PFSK-1 (cell line): Measurements from ENCODE around the gene INVS. TPM values are rescaled to one million over a fixed set of nuclear protein-coding genes. Genes with fewer than 3 reads are reported as not detected.

Source experiments
- FOXP2 ChIP-seq: optimal IDR thresholded peaks from 2 replicates; pipeline ENCODE3; 2011; ENCODE audit warnings: borderline replicate concordance, control low read depth, inconsistent platforms; ENCODE audit not compliant: insufficient read depth; ENCODE audit errors: extremely low read length, extremely low read depth
- POLR2AphosphoS5 ChIP-seq: IDR thresholded peaks from 2 replicates; pipeline ENCODE4 v1.6.1; 2012; ENCODE audit warnings: low read depth, mild to moderate bottlenecking, control low read depth, low read length, moderate library complexity
- REST ChIP-seq, 2 experiments: IDR thresholded peaks; 2 replicates each; pipeline versions ENCODE4 v1.6.1 to v1.8.0; 2011 to 2012; ENCODE audit warnings: low read depth in 2 of 2, low read length in 2 of 2, control low read depth in 1 of 2, inconsistent platforms in 1 of 2, mild to moderate bottlenecking in 1 of 2, moderate library complexity in 1 of 2; ENCODE audit not compliant: insufficient read depth in 1 of 2
- SIN3A ChIP-seq: IDR thresholded peaks from 2 replicates; pipeline ENCODE4 v1.6.1; 2012; ENCODE audit warnings: mild to moderate bottlenecking, low read length, moderate library complexity, borderline replicate concordance; ENCODE audit not compliant: insufficient read depth
- TAF1 ChIP-seq: IDR thresholded peaks from 2 replicates; pipeline ENCODE4 v1.6.1; 2012; ENCODE audit warnings: low read length, control low read depth, borderline replicate concordance; ENCODE audit not compliant: insufficient read depth
- polyA plus RNA-seq: library from polyadenylated mRNA; unstranded; fragments of >200 nt; gene quantifications from one replicate; pipeline ENCODE4 v1.2.1, GENCODE V29; 2012; ENCODE audit warnings: low read depth, missing spikeins; ENCODE audit not compliant: insufficient read length

Gene INVS
- polyA plus RNA-seq, result 6.9 TPM

GRCh38 chr9:100098887-100099721, at the start of gene INVS, which contains the start of gene ERP44:
Gene INVS, plus strand, starts transcription at chr9:100099243. Its CDS starts 5,279 bp downstream, at chr9:100104522.
Gene ERP44, minus strand, starts transcription at chr9:100099000. Its CDS starts 160 bp downstream, at chr9:100098840.
- TF ChIP-seq FOXP2 (peak; percentile 21), REST (IDR thresholded peaks at IDR 0.05; ENCODE audit: insufficient read depth in 1 of 2, low read depth in 2 of 2, low read length in 2 of 2) (no peak), POLR2AphosphoS5 (peak; percentile 76), SIN3A (peak; percentile 19; the same call in 1 of the 2 replicates), TAF1 (peak; percentile 68)

- TF ChIP-seq TAF1 (no peak), FOXP2 (no peak), POLR2AphosphoS5 (no peak), REST (IDR thresholded peaks at IDR 0.05; ENCODE audit: insufficient read depth in 1 of 2, low read depth in 2 of 2, low read length in 2 of 2) (no peak), SIN3A (no peak)
Observed at GRCh38 chr9:100049551-100049950, 49.5 kb upstream of the INVS start.

GRCh38 chr9:100052375-100052774, 46.7 kb upstream of the INVS start:
- no peak for TF ChIP-seq TAF1
- no peak for TF ChIP-seq FOXP2
- TF ChIP-seq POLR2AphosphoS5, result no peak
- no peak for TF ChIP-seq SIN3A
- no peak for TF ChIP-seq REST (IDR thresholded peaks at IDR 0.05; ENCODE audit: insufficient read depth in 1 of 2, low read depth in 2 of 2, low read length in 2 of 2)

GRCh38 chr9:100056561-100056960, 42.5 kb upstream of the INVS start:
- no peak for TF ChIP-seq SIN3A
- TF ChIP-seq REST (IDR thresholded peaks at IDR 0.05; ENCODE audit: insufficient read depth in 1 of 2, low read depth in 2 of 2, low read length in 2 of 2), result no peak
- TF ChIP-seq FOXP2, result no peak
- TF ChIP-seq TAF1, result no peak
- no peak for TF ChIP-seq POLR2AphosphoS5
